ENCODE measurements around the gene KIF14. TPM values are rescaled to one million over a fixed set of nuclear protein-coding genes. Genes with fewer than 3 reads are reported as not detected.
"Not testable (repeated sequence)": the region's sequence is repeated elsewhere in the genome, so short reads cannot be mapped to it uniquely, and the experiment has no call there.

Gene KIF14
- total and polyA plus RNA-seq, 2 experiments from 2014 or later = 0.54 to 2.2 TPM

DNA sequence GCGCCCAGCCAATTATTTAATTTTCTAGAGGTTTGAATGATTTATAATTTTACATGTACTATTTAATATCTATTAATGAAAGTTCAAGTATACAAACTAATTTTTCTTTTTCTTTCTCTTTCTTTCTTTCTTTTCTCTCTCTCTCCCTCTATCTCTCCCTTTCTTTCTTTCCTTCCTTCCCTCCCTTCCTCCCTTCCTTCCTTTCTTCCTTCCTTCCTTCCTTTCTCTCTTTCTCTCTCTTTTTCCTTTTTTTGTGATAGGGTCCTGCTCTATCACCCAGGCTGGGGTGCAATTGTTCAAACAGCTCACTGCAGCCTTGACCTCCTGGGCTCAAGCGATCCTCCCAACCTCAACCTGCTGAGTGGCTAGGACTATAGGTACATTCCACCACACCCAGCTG is 16.1 kb upstream of the KIF14 start:
- no peak overlapping the region for H3K27ac ChIP-seq
- no peaks in the 10 kb centered on the region for H3K27me3 ChIP-seq
- no peak overlapping the region for H3K4me2 ChIP-seq
- no peaks in the 10 kb centered on the region for H3K79me2 ChIP-seq
- TF ChIP-seq EZH2 (IDR thresholded peaks at IDR 0.05; ENCODE audit: borderline replicate concordance) = no peak
- TF ChIP-seq, protein P1, sequence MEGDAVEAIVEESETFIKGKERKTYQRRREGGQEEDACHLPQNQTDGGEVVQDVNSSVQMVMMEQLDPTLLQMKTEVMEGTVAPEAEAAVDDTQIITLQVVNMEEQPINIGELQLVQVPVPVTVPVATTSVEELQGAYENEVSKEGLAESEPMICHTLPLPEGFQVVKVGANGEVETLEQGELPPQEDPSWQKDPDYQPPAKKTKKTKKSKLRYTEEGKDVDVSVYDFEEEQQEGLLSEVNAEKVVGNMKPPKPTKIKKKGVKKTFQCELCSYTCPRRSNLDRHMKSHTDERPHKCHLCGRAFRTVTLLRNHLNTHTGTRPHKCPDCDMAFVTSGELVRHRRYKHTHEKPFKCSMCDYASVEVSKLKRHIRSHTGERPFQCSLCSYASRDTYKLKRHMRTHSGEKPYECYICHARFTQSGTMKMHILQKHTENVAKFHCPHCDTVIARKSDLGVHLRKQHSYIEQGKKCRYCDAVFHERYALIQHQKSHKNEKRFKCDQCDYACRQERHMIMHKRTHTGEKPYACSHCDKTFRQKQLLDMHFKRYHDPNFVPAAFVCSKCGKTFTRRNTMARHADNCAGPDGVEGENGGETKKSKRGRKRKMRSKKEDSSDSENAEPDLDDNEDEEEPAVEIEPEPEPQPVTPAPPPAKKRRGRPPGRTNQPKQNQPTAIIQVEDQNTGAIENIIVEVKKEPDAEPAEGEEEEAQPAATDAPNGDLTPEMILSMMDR (IDR thresholded peaks at IDR 0.05; ENCODE audit: poor library complexity) = no peak
- no peak for TF ChIP-seq EZH2phosphoT487 (IDR thresholded peaks at IDR 0.05; ENCODE audit: low read depth, severe bottlenecking, unreplicated experiment)
- WGBS (ENCODE audit: low lambda C conversion rate, missing lambda C conversion rate) = 97% methylated on average over 2 of the region's 2 CpGs
- no peaks in the 10 kb centered on the region for H4K20me1 ChIP-seq (ENCODE audit: insufficient read depth, poor library complexity, severe bottlenecking)
- no peak overlapping the region for H2AFZ ChIP-seq
- H3K4me1 ChIP-seq (ENCODE audit: insufficient read depth) = peaks cover 3% of the 10 kb centered on the region
- no peak overlapping the region for H3K4me3 ChIP-seq
- no peaks in the 10 kb centered on the region for H3K36me3 ChIP-seq (replicated peaks; ENCODE audit: insufficient read depth, low read depth)
- H3K9me3 ChIP-seq (ENCODE audit: low read depth) = no peaks in the 10 kb centered on the region
- no peaks in the 10 kb centered on the region for H3K9me2 ChIP-seq (replicated peaks; ENCODE audit: insufficient read depth)
- DNase-seq (ENCODE audit: low spot score) = no peak

DNA sequence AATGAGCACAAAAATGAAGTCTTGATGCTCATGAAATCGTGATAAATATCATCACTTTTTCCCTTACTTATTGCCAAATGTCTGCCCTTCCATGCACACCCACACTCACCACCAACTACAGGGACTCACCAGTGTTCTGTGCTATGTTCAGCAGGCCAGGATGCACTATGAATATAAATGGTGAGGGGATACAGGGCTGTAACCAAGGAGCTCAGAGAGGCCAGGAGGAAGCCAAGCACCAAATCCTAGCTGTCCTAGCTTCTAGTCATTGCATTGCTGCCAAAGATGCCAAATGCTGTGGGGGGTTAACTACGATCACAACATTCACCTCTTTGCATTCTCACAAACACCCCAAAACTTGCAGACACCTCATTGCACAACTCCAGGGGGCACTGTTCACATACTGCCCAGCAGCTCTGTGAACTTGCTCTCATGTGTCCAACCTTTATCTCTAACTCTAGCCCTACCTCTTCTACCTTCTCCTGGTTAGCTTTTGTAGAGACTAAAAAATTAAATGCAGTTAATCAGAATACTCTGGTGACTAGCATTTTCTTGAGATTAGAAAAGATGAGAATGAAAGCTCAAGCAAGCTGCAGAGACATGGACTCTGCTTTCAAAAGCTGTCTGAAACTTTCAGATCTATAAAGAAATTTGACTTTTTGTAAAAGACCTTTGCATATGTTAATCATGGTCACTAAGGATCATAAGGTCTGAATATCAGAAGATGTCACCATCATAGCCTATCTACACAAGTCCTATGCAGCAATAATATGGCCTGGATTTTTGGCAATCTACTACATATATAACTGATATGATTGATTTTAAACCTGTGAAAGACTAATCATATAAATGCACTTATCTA is 13.9 kb upstream of the KIF14 start:
- WGBS (ENCODE audit: low lambda C conversion rate, missing lambda C conversion rate) = 50% methylated on average over 2 of the region's 2 CpGs
- Histone ChIP-seq H3K36me3 (replicated peaks; ENCODE audit: insufficient read depth, low read depth) (no peaks in the 10 kb centered on the region), H3K4me2 (no peak overlapping the region), H3K4me1 (ENCODE audit: insufficient read depth) (no peaks in the 10 kb centered on the region), H4K20me1 (ENCODE audit: insufficient read depth, poor library complexity, severe bottlenecking) (no peaks in the 10 kb centered on the region), H3K9me2 (replicated peaks; ENCODE audit: insufficient read depth) (no peaks in the 10 kb centered on the region), H2AFZ (no peak overlapping the region), H3K79me2 (no peaks in the 10 kb centered on the region), H3K27ac (no peak overlapping the region), H3K27me3 (no peaks in the 10 kb centered on the region), H3K9me3 (ENCODE audit: low read depth) (no peaks in the 10 kb centered on the region), H3K4me3 (no peak overlapping the region)
- DNase-seq (ENCODE audit: low spot score) = no peak
- no peak for TF ChIP-seq EZH2phosphoT487 (IDR thresholded peaks at IDR 0.05; ENCODE audit: low read depth, severe bottlenecking, unreplicated experiment)
- TF ChIP-seq, protein P1 (IDR thresholded peaks at IDR 0.05; ENCODE audit: poor library complexity) = no peak
- TF ChIP-seq EZH2 (IDR thresholded peaks at IDR 0.05; ENCODE audit: borderline replicate concordance) = no peak

DNA sequence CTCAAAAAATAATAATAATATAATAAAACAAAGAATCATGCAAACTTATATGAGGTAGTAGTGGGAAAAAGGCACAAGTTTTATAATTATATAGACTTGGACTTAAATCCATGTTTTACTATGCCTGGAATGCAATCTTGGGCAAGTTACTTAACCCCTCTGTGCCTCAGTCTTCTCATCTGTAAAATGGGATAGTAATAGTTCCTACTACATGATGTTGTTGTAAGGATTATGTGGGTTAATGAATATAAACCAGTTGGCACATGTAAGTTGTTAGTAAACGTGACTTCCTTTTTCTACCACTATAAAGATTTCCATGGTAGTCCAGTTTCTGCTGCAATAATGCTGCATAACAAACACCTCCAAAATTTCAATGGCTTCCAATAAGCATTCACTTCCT is 10.8 kb upstream of the KIF14 start:
- Histone ChIP-seq H3K27ac (no peak overlapping the region), H3K79me2 (no peaks in the 10 kb centered on the region), H3K36me3 (replicated peaks; ENCODE audit: insufficient read depth, low read depth) (no peaks in the 10 kb centered on the region), H3K27me3 (no peaks in the 10 kb centered on the region), H3K4me3 (no peak overlapping the region), H3K4me1 (ENCODE audit: insufficient read depth) (no peaks in the 10 kb centered on the region), H3K4me2 (no peak overlapping the region), H3K9me3 (ENCODE audit: low read depth) (no peaks in the 10 kb centered on the region), H4K20me1 (ENCODE audit: insufficient read depth, poor library complexity, severe bottlenecking) (no peaks in the 10 kb centered on the region), H3K9me2 (replicated peaks; ENCODE audit: insufficient read depth) (no peaks in the 10 kb centered on the region), H2AFZ (no peak overlapping the region)
- TF ChIP-seq, protein P1 (IDR thresholded peaks at IDR 0.05; ENCODE audit: poor library complexity) = no peak
- TF ChIP-seq EZH2phosphoT487 (IDR thresholded peaks at IDR 0.05; ENCODE audit: low read depth, severe bottlenecking, unreplicated experiment) (no peak), EZH2 (IDR thresholded peaks at IDR 0.05; ENCODE audit: borderline replicate concordance) (no peak)
- 89% methylated on average over 1 of the region's 1 CpG for WGBS (ENCODE audit: low lambda C conversion rate, missing lambda C conversion rate)
- DNase-seq (ENCODE audit: low spot score) = no peak

- H3K36me3 ChIP-seq (replicated peaks; ENCODE audit: insufficient read depth, low read depth); H3K4me3 ChIP-seq; H3K4me1 ChIP-seq (ENCODE audit: insufficient read depth); H3K79me2 ChIP-seq; H3K9me3 ChIP-seq (ENCODE audit: low read depth); H3K9me2 ChIP-seq (replicated peaks; ENCODE audit: insufficient read depth); H3K27ac ChIP-seq; H3K4me2 ChIP-seq; H4K20me1 ChIP-seq (ENCODE audit: insufficient read depth, poor library complexity, severe bottlenecking); H2AFZ ChIP-seq; H3K27me3 ChIP-seq; DNase-seq (ENCODE audit: low spot score): not testable (repeated sequence)
- WGBS (ENCODE audit: low lambda C conversion rate, missing lambda C conversion rate) = 94% methylated on average over 8 of the region's 8 CpGs
These were observed 10.0 kb upstream of the KIF14 start for GRCh38 chr1:200630515-200630899.

Measured in hepatocyte (in vitro differentiated cells).